BJ (cell line): ENCODE measurements around the gene NHP2. TPM values are rescaled to one million over a fixed set of nuclear protein-coding genes. Genes with fewer than 3 reads are reported as not detected.

ENCODE experiments used
- CTCF ChIA-PET: fragments of 350-600 bp; formaldehyde crosslinking; extraction: SDS; loops from one replicate; lab custom pipeline; 2021; ENCODE audit warnings: antibody characterized with exemption, inconsistent platforms; lab: Yijun Ruan, JAX
- POLR2A ChIA-PET: fragments of 300-600 bp; sonication (Branson Sonifier 250); formaldehyde crosslinking; extraction: SDS; loops from one replicate; lab custom pipeline; 2021; ENCODE audit warnings: antibody characterized with exemption; lab: Charles Lee
- DNase-seq: peaks from one replicate; pipeline ENCODE4 v3.0.0-alpha.2; 2011; ENCODE audit warnings: low read depth
- H3K27me3 ChIP-seq: 2 replicates; pipeline ENCODE4 v1.6.0; 2011; ENCODE audit warnings: low read length; ENCODE audit not compliant: control insufficient read depth, insufficient read depth
- H3K36me3 ChIP-seq: 2 replicates; pipeline ENCODE4 v1.5.1; 2011; ENCODE audit warnings: low read length; ENCODE audit not compliant: control insufficient read depth, insufficient read depth
- H3K4me3 ChIP-seq: 2 replicates; pipeline ENCODE4 v1.5.1; 2011; ENCODE audit warnings: low read depth, mild to moderate bottlenecking, control low read depth, low read length
- polyA plus RNA-seq: library from polyadenylated mRNA; depleted of rRNA; stranded (reverse); fragments of >200 nt; gene quantifications from 2 replicates; pipeline ENCODE4 v1.2.3, GENCODE V29; 2011
- TF ChIP-seq, protein P1 (sequence below): IDR thresholded peaks from 2 replicates; pipeline ENCODE4 v1.5.1; 2011; ENCODE audit warnings: low read depth, mild to moderate bottlenecking, control low read depth, inconsistent platforms, low read length, moderate library complexity; ENCODE audit not compliant: insufficient read depth

Gene NHP2
- polyA plus RNA-seq, 1 experiment: 131 TPM

DNA sequence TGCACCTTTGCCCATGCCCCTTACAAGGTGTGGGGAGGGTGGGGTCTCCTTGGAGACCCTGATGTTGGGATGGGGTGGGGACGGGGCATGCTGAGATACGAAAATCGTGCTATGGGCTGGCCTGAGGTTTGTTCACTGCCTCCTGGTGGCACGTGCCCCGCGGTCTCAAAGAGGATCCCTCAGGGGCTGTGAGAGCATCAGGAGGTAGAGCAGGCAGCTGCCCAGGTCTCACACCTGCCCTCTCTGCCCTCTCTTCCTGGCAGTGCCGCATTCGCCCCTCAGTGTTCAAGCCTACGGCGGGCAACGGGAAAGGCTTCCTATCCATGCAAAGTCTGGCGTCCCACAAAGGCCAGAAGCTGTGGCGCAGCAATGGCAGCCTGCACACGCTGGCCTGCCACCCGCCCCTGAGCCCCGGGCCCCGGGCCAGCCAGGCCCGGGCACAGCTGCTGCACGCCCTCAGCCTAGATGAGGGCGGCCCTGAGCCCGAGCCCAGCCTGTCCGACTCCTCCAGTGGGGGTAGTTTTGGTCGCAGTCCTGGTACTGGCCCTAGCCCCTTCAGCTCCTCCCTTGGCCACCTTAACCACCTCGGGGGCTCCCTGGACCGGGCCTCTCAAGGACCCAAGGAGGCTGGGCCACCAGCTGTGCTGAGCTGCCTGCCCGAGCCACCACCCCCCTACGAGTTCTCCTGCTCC lies 33.6 kb downstream of the NHP2 start:
- no peak for DNase-seq
- ChIA-PET CTCF (interaction anchor here (0.7 to 1.6 kb wide), 4 partner anchors 27 to 46 kb away, joined by 3 to 8 read pairs (median 3); no protein-coding TSS in a partner anchor), POLR2A (no interaction called here)
- no peak overlapping the region for H3K4me3 ChIP-seq
- no peaks in the 10 kb centered on the region for H3K36me3 ChIP-seq
- peaks cover 14% of the 10 kb centered on the region for H3K27me3 ChIP-seq
- TF ChIP-seq, protein P1, sequence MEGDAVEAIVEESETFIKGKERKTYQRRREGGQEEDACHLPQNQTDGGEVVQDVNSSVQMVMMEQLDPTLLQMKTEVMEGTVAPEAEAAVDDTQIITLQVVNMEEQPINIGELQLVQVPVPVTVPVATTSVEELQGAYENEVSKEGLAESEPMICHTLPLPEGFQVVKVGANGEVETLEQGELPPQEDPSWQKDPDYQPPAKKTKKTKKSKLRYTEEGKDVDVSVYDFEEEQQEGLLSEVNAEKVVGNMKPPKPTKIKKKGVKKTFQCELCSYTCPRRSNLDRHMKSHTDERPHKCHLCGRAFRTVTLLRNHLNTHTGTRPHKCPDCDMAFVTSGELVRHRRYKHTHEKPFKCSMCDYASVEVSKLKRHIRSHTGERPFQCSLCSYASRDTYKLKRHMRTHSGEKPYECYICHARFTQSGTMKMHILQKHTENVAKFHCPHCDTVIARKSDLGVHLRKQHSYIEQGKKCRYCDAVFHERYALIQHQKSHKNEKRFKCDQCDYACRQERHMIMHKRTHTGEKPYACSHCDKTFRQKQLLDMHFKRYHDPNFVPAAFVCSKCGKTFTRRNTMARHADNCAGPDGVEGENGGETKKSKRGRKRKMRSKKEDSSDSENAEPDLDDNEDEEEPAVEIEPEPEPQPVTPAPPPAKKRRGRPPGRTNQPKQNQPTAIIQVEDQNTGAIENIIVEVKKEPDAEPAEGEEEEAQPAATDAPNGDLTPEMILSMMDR: no peak

DNA sequence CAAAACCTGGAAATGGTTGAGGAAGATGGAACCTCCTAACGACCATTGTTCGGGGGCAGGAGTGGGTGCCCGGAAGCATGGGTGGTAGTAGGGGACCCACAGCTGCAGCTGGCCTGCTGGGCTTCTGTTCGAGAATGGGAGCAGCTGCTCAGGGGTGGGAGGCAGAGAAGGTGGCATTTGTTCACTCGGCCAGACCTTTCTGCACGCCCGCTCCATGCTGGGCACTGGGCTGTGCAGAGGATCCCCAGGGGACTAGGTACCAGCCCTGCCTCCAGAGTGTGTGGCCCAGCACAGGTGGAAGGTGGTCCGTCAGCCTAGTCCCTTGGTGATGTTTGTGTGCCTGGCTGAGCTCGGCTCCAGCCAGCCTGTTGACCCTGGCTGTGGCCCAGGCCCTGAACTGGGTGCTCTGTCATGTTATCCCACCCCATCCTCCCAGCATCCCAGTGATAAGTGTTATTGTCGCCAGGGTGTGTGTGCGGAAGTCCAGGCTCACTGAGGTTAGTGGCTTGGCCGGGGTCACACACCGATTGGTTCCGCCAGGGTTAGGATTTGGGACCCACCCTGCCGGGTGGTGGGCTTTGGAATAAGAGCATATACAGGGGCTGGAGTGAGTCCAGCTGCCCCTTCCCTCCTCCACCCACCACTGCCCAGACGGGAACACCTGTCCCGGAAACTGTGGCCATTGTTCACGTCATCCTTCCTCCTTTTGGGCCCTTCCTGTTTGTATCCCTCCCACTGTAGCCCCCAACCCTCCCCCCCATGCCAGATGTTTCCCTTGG lies 35.6 kb downstream of the NHP2 start:
- TF ChIP-seq, protein P1: no peak
- H3K27me3 ChIP-seq: peaks cover 21% of the 10 kb centered on the region
- H3K4me3 ChIP-seq: no peak overlapping the region
- no peak for DNase-seq
- H3K36me3 ChIP-seq: no peaks in the 10 kb centered on the region
- ChIA-PET CTCF (no interaction called here), POLR2A (no interaction called here)

DNA sequence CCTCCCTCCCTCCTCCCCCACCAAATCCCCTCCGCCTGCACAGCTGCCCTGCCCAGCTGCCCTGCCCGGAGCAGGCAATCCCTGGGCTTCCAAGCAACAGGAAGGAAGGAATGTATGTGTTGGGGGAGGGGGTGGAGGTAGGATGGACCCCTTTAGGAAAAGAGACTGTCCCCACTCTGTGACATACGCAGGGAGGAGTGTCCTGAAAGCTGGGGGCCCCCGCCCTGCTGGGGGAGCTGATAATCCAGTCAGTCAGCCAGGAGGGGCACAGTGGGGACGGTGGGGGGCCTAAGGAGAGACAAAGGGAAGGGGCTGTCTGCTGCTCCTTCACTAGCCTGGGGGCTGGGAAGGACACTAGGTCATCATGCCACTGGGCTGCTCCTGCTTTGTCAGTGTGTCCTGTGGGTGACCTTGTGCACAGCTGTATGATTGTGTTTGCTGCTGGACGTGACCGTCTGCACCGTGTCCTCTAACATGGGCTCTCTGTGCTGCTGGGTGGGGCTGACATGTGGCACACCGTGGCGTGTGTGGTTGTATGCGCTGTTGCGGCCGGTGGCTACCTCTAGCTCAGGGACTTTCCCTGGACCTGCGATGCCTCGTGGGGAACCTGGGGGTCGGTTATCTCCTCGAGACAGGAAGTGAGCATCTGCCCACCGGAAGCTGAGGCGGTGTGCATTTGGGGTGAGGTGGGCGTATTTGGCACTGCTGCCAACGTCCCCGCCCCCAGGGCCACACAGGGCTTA lies 37.4 kb downstream of the NHP2 start:
- H3K36me3 ChIP-seq: no peaks in the 10 kb centered on the region
- TF ChIP-seq, protein P1: no peak
- peaks cover 21% of the 10 kb centered on the region for H3K27me3 ChIP-seq
- no peak for DNase-seq
- no peak overlapping the region for H3K4me3 ChIP-seq
- POLR2A ChIA-PET: no interaction called here
- CTCF ChIA-PET: interaction anchor here (1.6 kb wide), 1 partner anchor 38 kb away, joined by 6 read pairs; no protein-coding TSS in a partner anchor

DNA sequence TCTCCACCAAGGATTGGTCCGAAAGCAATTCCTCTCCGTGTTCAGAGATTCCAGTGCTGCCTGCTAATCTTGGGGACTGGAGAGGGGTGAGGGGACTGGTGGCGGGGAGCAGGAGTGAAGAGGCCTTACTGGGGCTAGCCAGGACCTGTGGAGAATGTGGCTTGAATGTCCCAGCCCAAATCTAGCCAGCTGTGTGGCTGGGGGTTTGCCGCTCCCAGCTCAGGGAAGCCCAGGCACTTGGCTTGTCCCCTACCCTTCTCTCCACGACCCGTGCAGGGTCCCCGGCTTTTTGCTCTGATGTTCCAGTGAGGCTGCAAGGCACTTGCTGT lies 37.9 kb downstream of the NHP2 start:
- POLR2A ChIA-PET: no interaction called here
- Histone ChIP-seq H3K36me3 (no peaks in the 10 kb centered on the region), H3K4me3 (no peak overlapping the region), H3K27me3 (peaks cover 21% of the 10 kb centered on the region)
- CTCF ChIA-PET: interaction anchor here (1.2 to 1.6 kb wide), 2 partner anchors 9 to 38 kb away, joined by 6 read pairs; no protein-coding TSS in a partner anchor
- no peak for DNase-seq
- TF ChIP-seq, protein P1: no peak
